GM10248 (cell line): ENCODE results near the gene GET4.

Experiments used
- CTCF ChIA-PET: fragments of 300-600 bp; sonication (Branson Sonifier 250); formaldehyde crosslinking; extraction: SDS; loops from one replicate; lab custom pipeline; 2021; ENCODE audit warnings: antibody characterized with exemption; lab: Yijun Ruan, JAX
- POLR2A ChIA-PET: fragments of 350-650 bp; sonication (Branson Sonifier 250); formaldehyde crosslinking; extraction: SDS; loops from one replicate; lab custom pipeline; 2020; ENCODE audit warnings: antibody characterized with exemption; lab: Yijun Ruan, JAX
- DNase-seq: peaks from one replicate; pipeline ENCODE4 v3.0.0; 2012; ENCODE audit errors: extremely low spot score
- TF ChIP-seq, protein P1 (sequence below): IDR thresholded peaks from 2 replicates; pipeline ENCODE4 v1.5.1; 2012; ENCODE audit warnings: mild to moderate bottlenecking, low read depth; ENCODE audit errors: extremely low read depth, missing control alignments, control extremely low read depth

The GET4 gene

DNA sequence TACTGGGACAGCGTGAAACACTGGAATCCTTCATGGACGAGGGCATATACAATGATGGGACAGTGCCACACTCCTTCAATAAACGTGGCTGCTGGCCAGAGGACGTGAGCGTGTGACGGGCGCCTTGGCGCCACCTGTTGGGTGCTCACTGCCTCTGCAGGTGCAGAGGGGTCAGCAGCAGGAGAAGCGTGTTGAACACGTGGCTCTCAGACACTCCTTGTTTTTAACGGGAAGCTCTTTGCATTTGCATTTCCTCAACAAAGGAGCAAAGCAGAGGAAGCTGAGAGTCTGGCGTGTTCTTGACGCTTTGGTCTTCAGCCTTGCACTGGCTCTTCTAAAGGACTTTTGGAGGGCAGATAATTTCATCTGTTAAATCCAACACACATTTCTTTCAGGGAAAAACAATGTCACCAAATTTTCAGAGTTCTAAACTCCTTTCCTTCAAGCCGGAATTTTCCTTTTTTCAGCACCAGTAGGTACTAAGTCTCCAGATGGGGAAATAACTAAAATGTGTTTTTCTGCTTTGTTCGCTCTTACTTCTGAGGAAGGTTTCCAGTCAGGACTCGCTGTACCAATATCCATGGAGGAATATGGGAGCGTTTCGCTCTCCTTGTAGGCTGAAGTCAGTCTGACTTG lies 2.9 kb upstream of the GET4 start:
- peak; percentile 85 for DNase-seq
- TF ChIP-seq, protein P1, sequence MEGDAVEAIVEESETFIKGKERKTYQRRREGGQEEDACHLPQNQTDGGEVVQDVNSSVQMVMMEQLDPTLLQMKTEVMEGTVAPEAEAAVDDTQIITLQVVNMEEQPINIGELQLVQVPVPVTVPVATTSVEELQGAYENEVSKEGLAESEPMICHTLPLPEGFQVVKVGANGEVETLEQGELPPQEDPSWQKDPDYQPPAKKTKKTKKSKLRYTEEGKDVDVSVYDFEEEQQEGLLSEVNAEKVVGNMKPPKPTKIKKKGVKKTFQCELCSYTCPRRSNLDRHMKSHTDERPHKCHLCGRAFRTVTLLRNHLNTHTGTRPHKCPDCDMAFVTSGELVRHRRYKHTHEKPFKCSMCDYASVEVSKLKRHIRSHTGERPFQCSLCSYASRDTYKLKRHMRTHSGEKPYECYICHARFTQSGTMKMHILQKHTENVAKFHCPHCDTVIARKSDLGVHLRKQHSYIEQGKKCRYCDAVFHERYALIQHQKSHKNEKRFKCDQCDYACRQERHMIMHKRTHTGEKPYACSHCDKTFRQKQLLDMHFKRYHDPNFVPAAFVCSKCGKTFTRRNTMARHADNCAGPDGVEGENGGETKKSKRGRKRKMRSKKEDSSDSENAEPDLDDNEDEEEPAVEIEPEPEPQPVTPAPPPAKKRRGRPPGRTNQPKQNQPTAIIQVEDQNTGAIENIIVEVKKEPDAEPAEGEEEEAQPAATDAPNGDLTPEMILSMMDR: peak; percentile 98
- CTCF ChIA-PET: interaction anchor here (0.6 to 6.6 kb wide), 33 partner anchors 10 to 610 kb away, joined by 3 to 121 read pairs (median 4); partner anchors contain the start of gene SUN1
- POLR2A ChIA-PET: no interaction called here

DNA sequence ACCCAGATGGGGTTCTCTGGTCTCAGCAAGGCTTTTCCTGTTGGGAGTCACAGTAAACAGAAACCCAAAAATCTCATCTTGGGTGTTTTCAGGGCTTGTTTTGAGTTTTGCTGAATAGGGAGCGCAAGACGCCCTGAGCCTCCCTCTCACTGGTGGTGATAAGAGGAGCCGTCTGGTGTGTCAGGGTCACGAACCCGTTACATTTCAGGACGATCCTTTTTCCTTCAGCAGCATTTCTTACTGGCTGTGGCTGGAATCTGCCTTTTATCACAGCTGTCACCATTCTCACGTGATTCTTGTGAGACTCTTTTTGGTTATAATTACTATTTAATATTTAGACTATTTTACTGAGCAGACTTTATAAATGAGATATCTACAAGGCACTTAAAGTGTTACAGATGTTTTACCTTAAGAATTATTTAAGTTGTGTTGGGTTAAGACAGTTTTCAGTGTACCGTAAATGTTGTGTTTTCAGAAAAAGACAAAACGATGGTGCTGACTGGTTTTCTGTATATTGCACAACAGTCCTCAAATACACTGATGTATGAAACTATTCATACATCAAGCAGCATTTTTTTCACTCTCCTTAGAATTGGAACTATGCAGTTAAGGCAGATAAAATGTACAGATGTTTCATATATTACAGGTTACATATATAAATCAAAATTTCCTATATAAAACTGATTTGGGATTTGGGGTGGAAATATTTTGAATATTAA lies 2.2 kb upstream of the GET4 start:
- TF ChIP-seq, protein P1: no peak
- CTCF ChIA-PET: interaction anchor here (0.6 to 6.6 kb wide), 28 partner anchors 9 to 610 kb away, joined by 3 to 121 read pairs (median 4); partner anchors contain the start of gene SUN1
- POLR2A ChIA-PET: no interaction called here
- DNase-seq: no peak

DNA sequence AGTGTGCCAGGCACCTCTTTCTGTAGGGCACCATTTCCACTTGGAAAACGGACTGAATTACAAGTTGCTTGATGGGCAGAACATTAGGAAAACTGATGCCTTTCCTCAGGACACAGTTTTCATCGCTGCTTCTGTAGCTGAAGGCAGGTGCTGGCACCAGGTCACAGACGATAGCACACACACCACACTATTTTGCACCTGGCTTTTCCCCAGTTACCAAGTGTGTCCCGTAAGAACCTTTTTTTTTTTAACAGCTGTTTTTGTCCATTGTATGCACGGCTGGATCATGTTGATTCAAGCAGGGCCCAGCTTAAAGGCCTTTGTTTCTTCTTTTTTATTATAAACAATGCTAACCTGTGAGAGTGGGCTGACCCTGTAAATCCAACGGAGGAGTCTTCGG lies 1.3 kb upstream of the GET4 start:
- DNase-seq: no peak
- ChIA-PET POLR2A (no interaction called here), CTCF (interaction anchor here (0.9 to 6.6 kb wide), 5 partner anchors 11 to 100 kb away, joined by 3 to 121 read pairs (median 5); partner anchors contain the start of gene COX19)
- TF ChIP-seq, protein P1: no peak

DNA sequence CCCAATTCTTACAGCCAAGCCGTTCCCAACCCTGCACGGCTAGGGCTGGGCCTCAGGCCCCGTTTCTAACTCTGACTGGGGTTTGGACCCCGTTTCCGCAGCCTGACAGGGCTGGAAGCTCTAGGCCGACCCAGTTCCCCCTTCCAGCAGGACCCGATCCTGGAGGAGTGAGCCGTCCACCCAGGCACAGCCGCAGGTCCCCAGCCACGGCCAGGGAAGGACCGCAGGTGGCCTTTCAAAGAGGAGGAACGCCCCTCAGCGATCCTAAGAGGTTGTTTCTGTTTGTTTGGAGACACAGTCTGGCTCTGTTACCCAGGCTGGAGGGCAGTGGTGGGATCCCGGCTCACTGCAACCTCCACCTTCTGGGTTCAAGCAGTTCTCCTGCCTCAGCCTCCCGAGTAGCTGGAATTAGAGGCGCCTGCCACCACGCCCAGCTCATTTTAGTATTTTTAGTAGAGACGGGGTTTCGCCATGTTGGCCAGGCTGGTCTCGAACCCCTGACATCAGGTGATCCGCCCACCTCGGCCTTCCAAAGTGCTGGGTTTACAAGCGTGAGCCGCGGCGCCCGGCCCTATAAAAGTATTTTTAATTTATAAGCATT lies 778 bp upstream of the GET4 start:
- ChIA-PET POLR2A (no interaction called here), CTCF (interaction anchor here (0.9 to 6.6 kb wide), 5 partner anchors 12 to 100 kb away, joined by 3 to 121 read pairs (median 5); partner anchors contain the start of gene COX19)
- TF ChIP-seq, protein P1: no peak
- DNase-seq: no peak

DNA sequence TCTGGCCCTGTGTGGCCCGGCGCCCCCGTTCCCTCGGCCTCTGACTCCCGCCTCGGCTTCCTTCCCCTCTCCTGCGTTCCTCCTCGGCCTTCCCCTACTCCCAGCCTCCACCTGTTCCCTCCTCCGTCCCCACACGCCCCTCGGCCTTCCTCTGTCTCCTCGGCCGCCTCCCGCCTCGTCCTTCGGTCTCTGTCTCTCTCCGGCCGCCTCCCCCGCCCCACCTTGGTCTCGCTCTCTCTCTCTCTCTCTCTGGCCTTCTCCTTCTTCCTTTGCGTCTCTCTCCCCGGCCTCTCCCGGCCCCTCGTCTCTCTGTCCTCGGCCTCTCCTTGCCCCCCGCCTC lies 588 bp downstream of the GET4 start:
- POLR2A ChIA-PET: no interaction called here
- CTCF ChIA-PET: no interaction called here
- TF ChIP-seq, protein P1: no peak
- DNase-seq: peak; percentile 55

DNA sequence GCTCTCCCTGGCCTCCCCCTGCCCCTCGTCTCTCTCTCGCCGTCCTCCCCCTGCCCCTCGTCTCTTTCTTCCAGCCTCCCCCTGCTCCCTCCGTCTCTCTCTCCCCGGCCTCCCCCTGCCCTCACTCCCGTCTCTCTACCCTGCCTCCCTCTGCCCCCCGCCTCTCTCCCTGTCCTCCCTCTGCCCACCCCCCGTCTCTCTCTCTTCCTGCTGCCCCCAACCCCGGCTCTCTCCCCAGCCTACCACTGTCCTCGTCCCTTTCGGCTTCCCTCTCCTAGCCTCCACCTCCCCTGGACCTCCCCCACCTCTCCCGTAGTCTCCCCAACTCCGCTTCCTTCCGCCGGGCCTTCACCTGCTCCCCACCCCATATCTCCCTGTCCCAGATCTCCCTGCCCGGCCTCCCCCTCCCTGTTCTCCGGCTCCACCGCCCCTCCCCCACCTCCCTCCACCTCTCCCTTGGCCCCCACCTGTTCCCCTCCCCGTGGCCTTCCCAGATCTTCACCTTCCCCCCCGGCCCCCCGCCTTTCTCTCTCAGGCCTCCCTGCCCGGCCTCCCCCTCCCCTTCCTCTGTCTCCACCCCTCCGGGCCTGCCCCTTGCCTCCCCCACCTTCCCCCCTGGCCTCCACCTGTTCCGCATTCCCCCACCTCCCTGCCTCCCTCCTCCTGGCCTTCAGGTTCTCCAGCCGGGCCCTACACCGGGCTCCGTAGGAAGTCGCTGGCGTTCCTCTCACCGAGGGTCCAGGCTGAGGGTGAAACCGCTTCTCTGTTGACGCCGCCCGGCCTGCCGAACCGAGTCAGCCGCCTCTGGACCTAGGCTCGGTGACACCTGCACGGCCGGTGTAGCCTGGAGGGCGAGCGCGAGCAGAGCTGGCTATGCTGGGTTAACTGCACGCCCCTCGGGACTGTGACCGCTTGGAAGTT lies 1.2 kb downstream of the GET4 start:
- no peak for DNase-seq
- TF ChIP-seq, protein P1: no peak
- POLR2A ChIA-PET: no interaction called here
- CTCF ChIA-PET: no interaction called here
